ENCODE results near the gene QSOX2. TPM values are rescaled to one million over a fixed set of nuclear protein-coding genes. Genes with fewer than 3 reads are reported as not detected.

QSOX2 gene
- total RNA-seq, 1 donor from 2014 or later, result 14.0 TPM

- Mint-ChIP-seq H3K27me3 (ENCODE audit: unreplicated experiment) (peaks cover 4% of the 10 kb centered on the region), H3K27ac (ENCODE audit: unreplicated experiment) (no peak overlapping the region), H3K4me3 (ENCODE audit: unreplicated experiment) (no peak overlapping the region), H3K9me3 (ENCODE audit: unreplicated experiment) (no peaks in the 10 kb centered on the region), H3K36me3 (ENCODE audit: low read depth, unreplicated experiment) (no peaks in the 10 kb centered on the region), H3K4me1 (ENCODE audit: unreplicated experiment) (no peaks in the 10 kb centered on the region)
- no peak for TF ChIP-seq CTCF (IDR thresholded peaks at IDR 0.05; ENCODE audit: unreplicated experiment)
- no peak for DNase-seq (ENCODE audit: low spot score)
Observed at GRCh38 chr9:136282272-136282861, 36.8 kb upstream of the QSOX2 start.

- DNase-seq (ENCODE audit: low spot score), result no peak
- Mint-ChIP-seq H3K36me3 (ENCODE audit: low read depth, unreplicated experiment) (no peaks in the 10 kb centered on the region), H3K4me1 (ENCODE audit: unreplicated experiment) (no peaks in the 10 kb centered on the region), H3K27me3 (ENCODE audit: unreplicated experiment) (peaks cover 2% of the 10 kb centered on the region), H3K27ac (ENCODE audit: unreplicated experiment) (no peak overlapping the region), H3K4me3 (ENCODE audit: unreplicated experiment) (no peak overlapping the region), H3K9me3 (ENCODE audit: unreplicated experiment) (no peaks in the 10 kb centered on the region)
- no peak for TF ChIP-seq CTCF (IDR thresholded peaks at IDR 0.05; ENCODE audit: unreplicated experiment)
Observed at GRCh38 chr9:136281421-136282271, 36.0 kb upstream of the QSOX2 start.

- H3K4me3 Mint-ChIP-seq (ENCODE audit: unreplicated experiment), result no peak overlapping the region
- no peak for DNase-seq (ENCODE audit: low spot score)
- H3K4me1 Mint-ChIP-seq (ENCODE audit: unreplicated experiment), result no peaks in the 10 kb centered on the region
- no peaks in the 10 kb centered on the region for H3K36me3 Mint-ChIP-seq (ENCODE audit: low read depth, unreplicated experiment)
- H3K27ac Mint-ChIP-seq (ENCODE audit: unreplicated experiment), result no peak overlapping the region
- peaks cover 2% of the 10 kb centered on the region for H3K27me3 Mint-ChIP-seq (ENCODE audit: unreplicated experiment)
- TF ChIP-seq CTCF (IDR thresholded peaks at IDR 0.05; ENCODE audit: unreplicated experiment), result no peak
- no peaks in the 10 kb centered on the region for H3K9me3 Mint-ChIP-seq (ENCODE audit: unreplicated experiment)
Observed at GRCh38 chr9:136280535-136281315, 35.1 kb upstream of the QSOX2 start.

- H3K27ac Mint-ChIP-seq (ENCODE audit: unreplicated experiment), result no peak overlapping the region
- DNase-seq (ENCODE audit: low spot score), result no peak
- no peak for TF ChIP-seq CTCF (IDR thresholded peaks at IDR 0.05; ENCODE audit: unreplicated experiment)
- H3K9me3 Mint-ChIP-seq (ENCODE audit: unreplicated experiment), result no peaks in the 10 kb centered on the region
- peaks cover 2% of the 10 kb centered on the region for H3K27me3 Mint-ChIP-seq (ENCODE audit: unreplicated experiment)
- H3K4me3 Mint-ChIP-seq (ENCODE audit: unreplicated experiment), result no peak overlapping the region
- H3K36me3 Mint-ChIP-seq (ENCODE audit: low read depth, unreplicated experiment), result no peaks in the 10 kb centered on the region
- no peaks in the 10 kb centered on the region for H3K4me1 Mint-ChIP-seq (ENCODE audit: unreplicated experiment)
Observed at GRCh38 chr9:136279471-136279870, 33.9 kb upstream of the QSOX2 start.
